MM.1S (cell line): ENCODE measurements around the gene PRSS58.

Experiments used
- CTCF ChIP-seq: fragments of 300-600 bp; sonication (generic); IDR thresholded peaks from 2 replicates; pipeline ENCODE4 v1.5.1; 2016; ENCODE audit warnings: antibody characterized with exemption, low read length, mixed read lengths
- EZH2 ChIP-seq: fragments of 300-600 bp; sonication (generic); optimal IDR thresholded peaks from 2 replicates; pipeline ENCODE3; 2017; ENCODE audit warnings: low read depth, mild to moderate bottlenecking, antibody characterized with exemption, low read length, mixed read lengths

GRCh38 chr7:142298627-142299026 lies 40.8 kb upstream of the PRSS58 start:
- TF ChIP-seq CTCF (no peak), EZH2 (no peak)
